DND-41 (cell line): Measurements from ENCODE around the gene DNHD1.

Experiments used
- ATAC-seq: fragments of 200-7000 bp; cut with Tn5 transposase; 3 replicates; pipeline ENCODE4 v1.9.1; 2021; ENCODE audit warnings: low read depth; ENCODE audit not compliant: insufficient read depth
- DNase-seq: peaks from one replicate; pipeline ENCODE4 v3.0.0-alpha.2; 2020
- H2AFZ ChIP-seq: 2 replicates; pipeline ENCODE4 v1.6.0; 2012; ENCODE audit warnings: low read depth, low read length
- H3K27ac ChIP-seq: 2 replicates; pipeline ENCODE4 v1.5.1; 2012; ENCODE audit warnings: low read length, inconsistent platforms
- H3K27me3 ChIP-seq: fragments of 200-600 bp; sonication (generic); 2 replicates; pipeline ENCODE4 v1.6.0; 2012; ENCODE audit warnings: low read length, mild to moderate bottlenecking, inconsistent platforms; ENCODE audit not compliant: insufficient read depth, poor library complexity
- H3K36me3 ChIP-seq: 2 replicates; pipeline ENCODE4 v1.5.1; 2012; ENCODE audit warnings: low read length, inconsistent platforms; ENCODE audit not compliant: insufficient read depth
- H3K4me1 ChIP-seq: 2 replicates; pipeline ENCODE4 v1.5.1; 2012; ENCODE audit warnings: mild to moderate bottlenecking, low read length; ENCODE audit not compliant: insufficient read depth
- H3K4me2 ChIP-seq: 2 replicates; pipeline ENCODE4 v1.6.0; 2012; ENCODE audit warnings: mild to moderate bottlenecking, moderate library complexity, low read length, inconsistent platforms; ENCODE audit not compliant: insufficient read depth
- H3K4me3 ChIP-seq, 2 experiments: fragments of 200-600 bp in 1 of 2; shearing (Covaris generic) in 1 of 2; 2 replicates each; pipeline ENCODE4 v1.5.1; 2012 to 2016; ENCODE audit warnings: inconsistent platforms in 2 of 2, low read length in 2 of 2, mild to moderate bottlenecking in 2 of 2, low read depth in 1 of 2, moderate library complexity in 1 of 2
- H3K79me2 ChIP-seq: 2 replicates; pipeline ENCODE4 v1.6.0; 2012; ENCODE audit warnings: low read length, inconsistent platforms; ENCODE audit not compliant: insufficient read depth
- H3K9ac ChIP-seq: 2 replicates; pipeline ENCODE4 v1.6.0; 2012; ENCODE audit warnings: low read depth, mild to moderate bottlenecking, inconsistent platforms, low read length, moderate library complexity
- H3K9me3 ChIP-seq: 2 replicates; pipeline ENCODE4 v1.5.1; 2012; ENCODE audit warnings: low read length, moderate library complexity, mild to moderate bottlenecking, inconsistent platforms; ENCODE audit not compliant: insufficient read depth, severe bottlenecking
- H4K20me1 ChIP-seq: 2 replicates; pipeline ENCODE4 v1.6.0; 2012; ENCODE audit warnings: low read length; ENCODE audit not compliant: insufficient read depth
- CTCF ChIP-seq: IDR thresholded peaks from 2 replicates; pipeline ENCODE4 v1.5.1; 2012; ENCODE audit warnings: borderline replicate concordance, low read length, moderate library complexity, mild to moderate bottlenecking; ENCODE audit not compliant: poor library complexity, severe bottlenecking; ENCODE audit errors: extremely low read depth
- EZH2 ChIP-seq: IDR thresholded peaks from 3 replicates; pipeline ENCODE4 v1.6.1; 2012; ENCODE audit warnings: borderline replicate concordance, low read depth, mild to moderate bottlenecking, moderate library complexity, low read length, inconsistent platforms; ENCODE audit not compliant: severe bottlenecking

Gene DNHD1

GRCh38 chr11:6566704-6567370 is 69.8 kb downstream of the DNHD1 start:
- H3K27me3 ChIP-seq = no peaks in the 10 kb centered on the region
- H3K4me1 ChIP-seq = no peaks in the 10 kb centered on the region
- H2AFZ ChIP-seq = no peak overlapping the region
- no peak overlapping the region for H3K9ac ChIP-seq
- no peaks in the 10 kb centered on the region for H4K20me1 ChIP-seq
- TF ChIP-seq EZH2 (no peak), CTCF (no peak)
- H3K79me2 ChIP-seq = no peaks in the 10 kb centered on the region
- no peak overlapping the region for H3K27ac ChIP-seq
- no peak overlapping the region for H3K4me3 ChIP-seq
- DNase-seq = no peak
- H3K9me3 ChIP-seq = no peaks in the 10 kb centered on the region
- no peak overlapping the region for H3K4me2 ChIP-seq
- no peaks in the 10 kb centered on the region; the same call in 1 of the 2 replicates for H3K36me3 ChIP-seq
- no peak for ATAC-seq

- no peak for TF ChIP-seq EZH2
- no peak for TF ChIP-seq CTCF
- Histone ChIP-seq H3K9ac (no peak overlapping the region), H3K27ac (no peak overlapping the region)
These were observed 70.3 kb downstream of the DNHD1 start for GRCh38 chr11:6567371-6567745.

GRCh38 chr11:6568191-6568918 is 71.3 kb downstream of the DNHD1 start:
- Histone ChIP-seq H3K4me1 (no peaks in the 10 kb centered on the region), H3K27me3 (no peaks in the 10 kb centered on the region), H4K20me1 (no peaks in the 10 kb centered on the region), H3K4me3 (no peak overlapping the region), H3K9ac (no peak overlapping the region), H3K27ac (no peak overlapping the region), H2AFZ (no peak overlapping the region), H3K36me3 (no peaks in the 10 kb centered on the region; the same call in 1 of the 2 replicates), H3K4me2 (no peak overlapping the region), H3K79me2 (no peaks in the 10 kb centered on the region), H3K9me3 (no peaks in the 10 kb centered on the region)
- TF ChIP-seq EZH2 (no peak), CTCF (peak; percentile 26)
- peak; percentile 24; the same call in 1 of the 3 replicates for ATAC-seq
- peak; percentile 20 for DNase-seq

More at GRCh38 chr11:6567371-6567745, 70.3 kb downstream of the DNHD1 start:
- Histone ChIP-seq H3K4me3 (no peak overlapping the region), H3K4me2 (no peak overlapping the region), H3K9me3 (no peaks in the 10 kb centered on the region), H3K79me2 (no peaks in the 10 kb centered on the region), H2AFZ (no peak overlapping the region), H3K36me3 (no peaks in the 10 kb centered on the region; the same call in 1 of the 2 replicates), H4K20me1 (no peaks in the 10 kb centered on the region), H3K4me1 (no peaks in the 10 kb centered on the region), H3K27me3 (no peaks in the 10 kb centered on the region)
- ATAC-seq (no peak), DNase-seq (no peak)
